GM18873 (cell line): ENCODE data around the gene CIC.

ENCODE experiments used
- ATAC-seq: cut with Tn5 transposase; IDR thresholded peaks from one replicate; pipeline ENCODE4 v1.9.1; 2021; ENCODE audit warnings: mild to moderate bottlenecking, moderate library complexity, moderate number of reproducible peaks; ENCODE audit not compliant: unreplicated experiment, low FRiP score

The CIC gene

DNA sequence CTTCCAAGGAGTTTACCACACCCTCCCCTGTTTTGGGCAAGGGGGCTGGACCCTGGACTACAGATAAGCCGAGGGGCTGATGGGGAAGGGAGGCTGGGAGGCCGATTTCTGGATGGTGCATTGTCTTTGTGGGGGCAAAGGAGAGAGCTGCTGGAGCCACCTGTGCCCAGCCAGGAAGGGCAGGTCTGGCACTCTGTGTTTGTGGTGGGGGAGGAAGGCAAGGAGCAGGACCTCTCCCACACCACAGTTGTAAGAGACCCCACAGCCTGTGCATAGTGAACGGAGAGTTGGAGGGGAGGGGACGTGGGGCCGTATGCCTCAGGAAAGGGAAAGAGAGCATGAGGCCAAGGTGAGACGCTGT is 16.9 kb downstream of the CIC start:
- no peak for ATAC-seq

DNA sequence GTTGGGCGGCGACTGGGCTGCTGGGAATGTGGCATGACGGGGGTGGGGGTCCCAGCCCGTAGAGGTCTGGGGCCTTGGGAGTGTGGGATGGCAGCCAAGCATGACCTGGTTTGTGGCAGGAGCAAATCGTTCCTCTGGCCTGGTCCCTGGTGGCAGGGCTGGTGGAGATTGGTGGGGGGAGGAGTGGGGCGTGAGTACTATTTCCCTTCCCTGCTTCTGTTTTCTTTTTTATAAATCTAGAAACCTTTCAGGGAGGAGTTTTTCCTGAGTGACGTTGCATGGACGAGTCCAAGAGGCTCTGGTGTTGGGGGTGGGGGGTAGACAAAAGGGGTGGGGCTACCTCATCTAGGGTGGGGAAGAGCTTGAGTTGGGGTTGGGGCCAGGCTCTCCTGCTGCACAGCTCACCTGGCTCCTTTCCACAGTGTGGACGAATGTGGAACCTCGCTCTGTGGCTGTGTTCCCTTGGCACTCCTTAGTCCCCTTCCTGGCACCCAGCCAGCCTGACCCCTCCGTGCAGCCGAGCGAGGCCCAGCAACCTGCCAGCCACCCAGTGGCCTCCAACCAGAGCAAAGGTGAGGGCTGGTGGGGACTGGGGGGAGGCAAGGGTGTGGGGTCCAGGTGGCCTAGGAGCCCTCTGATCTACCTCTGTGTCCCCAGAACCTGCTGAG is 17.4 kb downstream of the CIC start:
- no peak for ATAC-seq

DNA sequence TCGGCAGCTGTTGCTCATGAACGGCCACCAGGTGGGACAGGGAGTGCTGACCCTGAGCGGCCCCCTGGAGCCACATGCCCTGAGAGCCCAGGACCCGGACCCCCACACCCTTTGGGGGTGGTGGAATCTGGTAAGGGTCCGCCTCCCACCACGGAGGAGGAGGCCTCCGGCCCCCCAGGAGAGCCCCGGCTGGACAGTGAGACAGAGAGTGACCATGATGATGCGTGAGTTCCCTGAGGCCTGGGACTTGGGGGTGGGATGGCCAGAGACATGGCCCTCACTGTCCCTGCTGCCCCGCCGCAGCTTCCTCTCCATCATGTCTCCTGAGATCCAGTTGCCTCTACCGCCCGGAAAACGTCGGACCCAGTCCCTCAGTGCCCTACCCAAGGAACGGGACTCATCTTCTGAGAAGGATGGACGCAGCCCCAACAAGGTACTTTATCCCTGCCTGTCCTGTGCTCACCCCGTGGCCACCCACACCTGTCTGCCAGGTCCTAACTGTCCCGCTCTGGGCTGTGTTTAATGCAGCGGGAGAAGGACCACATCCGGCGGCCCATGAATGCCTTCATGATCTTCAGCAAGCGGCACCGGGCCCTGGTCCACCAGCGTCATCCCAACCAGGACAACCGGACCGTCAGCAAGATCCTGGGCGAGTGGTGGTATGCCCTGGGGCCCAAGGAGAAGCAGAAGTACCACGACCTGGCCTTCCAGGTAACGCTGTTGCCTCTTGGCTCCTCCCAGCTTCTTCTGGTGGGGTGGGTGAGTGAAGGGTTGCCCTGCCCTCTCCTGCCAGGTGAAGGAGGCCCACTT is 18.2 kb downstream of the CIC start:
- no peak for ATAC-seq

DNA sequence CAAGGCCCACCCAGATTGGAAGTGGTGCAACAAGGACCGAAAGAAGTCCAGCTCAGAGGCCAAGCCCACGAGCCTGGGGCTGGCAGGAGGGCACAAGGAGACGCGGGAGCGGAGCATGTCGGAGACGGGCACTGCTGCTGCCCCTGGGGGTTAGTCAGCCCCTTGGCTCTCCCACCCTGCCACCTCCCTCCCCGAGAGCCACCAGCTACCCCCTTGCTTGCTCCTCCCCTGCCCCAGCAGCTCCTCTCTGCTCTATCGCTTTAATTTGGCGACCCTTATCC is 18.7 kb downstream of the CIC start:
- no peak for ATAC-seq

DNA sequence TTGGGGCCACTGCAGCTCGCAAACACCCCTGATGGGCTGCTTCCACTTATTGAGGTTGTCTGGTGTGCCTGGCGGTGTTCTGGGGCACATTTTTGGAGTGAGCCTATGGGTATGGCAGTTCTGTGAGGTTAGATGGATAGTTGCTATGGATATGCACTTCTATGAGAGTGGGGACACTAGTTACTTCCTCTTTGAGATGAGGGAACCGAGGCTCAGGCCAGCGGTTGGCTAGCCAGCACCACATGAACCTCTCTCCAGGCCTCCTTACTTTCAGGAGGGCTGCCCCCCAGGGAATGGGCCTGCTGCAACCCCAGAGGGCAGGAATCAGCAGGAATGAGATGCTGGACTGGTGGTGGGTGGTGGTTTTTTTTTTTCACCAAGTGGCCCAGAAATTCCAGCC is 19.3 kb downstream of the CIC start:
- no peak for ATAC-seq

DNA sequence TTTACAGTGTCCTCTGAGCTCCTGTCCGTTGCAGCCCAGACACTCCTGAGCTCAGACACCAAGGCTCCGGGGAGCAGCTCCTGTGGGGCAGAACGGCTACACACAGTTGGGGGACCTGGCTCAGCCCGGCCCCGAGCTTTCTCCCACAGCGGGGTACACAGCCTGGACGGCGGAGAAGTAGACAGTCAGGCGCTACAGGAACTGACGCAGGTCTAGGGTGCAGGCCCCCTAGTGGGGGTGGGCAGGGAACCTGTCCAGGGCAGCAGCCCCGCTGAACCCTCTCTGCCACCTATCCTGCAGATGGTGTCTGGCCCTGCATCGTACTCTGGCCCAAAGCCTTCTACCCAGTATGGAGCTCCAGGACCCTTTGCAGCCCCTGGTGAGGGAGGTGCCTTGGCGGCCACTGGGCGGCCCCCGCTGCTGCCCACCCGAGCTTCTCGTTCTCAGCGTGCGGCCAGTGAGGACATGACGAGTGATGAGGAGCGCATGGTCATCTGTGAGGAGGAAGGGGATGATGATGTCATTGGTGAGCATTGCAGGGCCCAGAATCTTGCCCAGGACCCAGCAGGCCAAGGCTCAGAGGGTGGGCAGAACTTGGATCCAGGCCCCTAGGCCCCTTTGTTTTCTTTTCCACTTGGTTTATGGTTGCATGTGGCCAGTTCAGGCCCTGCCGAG is 20.0 kb downstream of the CIC start:
- no peak for ATAC-seq

DNA sequence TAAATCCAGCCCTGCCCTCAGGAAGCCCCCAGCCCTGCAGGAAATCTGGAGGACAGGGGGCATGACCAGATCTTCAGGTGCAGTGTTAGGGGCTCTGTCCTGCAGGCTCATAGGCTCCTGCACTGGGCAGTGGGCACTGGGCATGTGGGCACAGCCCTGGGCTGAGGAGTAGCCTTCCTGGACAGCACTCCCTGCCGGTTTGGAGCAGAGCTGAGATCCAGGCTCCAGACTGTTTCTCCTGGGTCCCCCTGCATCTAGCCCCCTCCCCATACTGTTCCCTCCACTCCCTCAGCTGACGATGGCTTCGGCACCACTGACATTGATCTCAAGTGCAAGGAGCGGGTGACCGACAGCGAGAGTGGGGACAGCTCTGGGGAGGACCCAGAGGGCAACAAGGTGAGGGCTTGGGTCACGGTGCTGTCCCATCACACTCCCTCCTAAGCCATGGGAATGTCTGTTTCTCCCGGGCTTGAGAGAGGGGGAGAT is 20.5 kb downstream of the CIC start:
- ATAC-seq, result no peak

DNA sequence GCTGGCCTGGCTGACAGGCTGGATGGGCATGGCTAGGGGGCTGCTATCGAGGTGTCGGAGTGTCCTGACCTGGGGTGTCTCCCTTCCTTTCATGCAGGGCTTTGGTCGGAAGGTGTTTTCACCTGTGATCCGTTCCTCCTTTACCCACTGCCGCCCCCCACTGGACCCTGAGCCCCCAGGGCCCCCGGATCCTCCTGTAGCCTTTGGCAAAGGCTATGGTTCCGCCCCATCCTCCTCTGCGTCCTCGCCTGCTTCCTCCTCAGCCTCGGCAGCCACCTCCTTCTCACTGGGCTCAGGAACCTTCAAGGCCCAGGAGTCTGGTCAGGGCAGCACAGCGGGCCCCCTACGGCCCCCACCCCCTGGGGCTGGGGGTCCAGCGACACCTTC is 21.1 kb downstream of the CIC start:
- ATAC-seq, result no peak

DNA sequence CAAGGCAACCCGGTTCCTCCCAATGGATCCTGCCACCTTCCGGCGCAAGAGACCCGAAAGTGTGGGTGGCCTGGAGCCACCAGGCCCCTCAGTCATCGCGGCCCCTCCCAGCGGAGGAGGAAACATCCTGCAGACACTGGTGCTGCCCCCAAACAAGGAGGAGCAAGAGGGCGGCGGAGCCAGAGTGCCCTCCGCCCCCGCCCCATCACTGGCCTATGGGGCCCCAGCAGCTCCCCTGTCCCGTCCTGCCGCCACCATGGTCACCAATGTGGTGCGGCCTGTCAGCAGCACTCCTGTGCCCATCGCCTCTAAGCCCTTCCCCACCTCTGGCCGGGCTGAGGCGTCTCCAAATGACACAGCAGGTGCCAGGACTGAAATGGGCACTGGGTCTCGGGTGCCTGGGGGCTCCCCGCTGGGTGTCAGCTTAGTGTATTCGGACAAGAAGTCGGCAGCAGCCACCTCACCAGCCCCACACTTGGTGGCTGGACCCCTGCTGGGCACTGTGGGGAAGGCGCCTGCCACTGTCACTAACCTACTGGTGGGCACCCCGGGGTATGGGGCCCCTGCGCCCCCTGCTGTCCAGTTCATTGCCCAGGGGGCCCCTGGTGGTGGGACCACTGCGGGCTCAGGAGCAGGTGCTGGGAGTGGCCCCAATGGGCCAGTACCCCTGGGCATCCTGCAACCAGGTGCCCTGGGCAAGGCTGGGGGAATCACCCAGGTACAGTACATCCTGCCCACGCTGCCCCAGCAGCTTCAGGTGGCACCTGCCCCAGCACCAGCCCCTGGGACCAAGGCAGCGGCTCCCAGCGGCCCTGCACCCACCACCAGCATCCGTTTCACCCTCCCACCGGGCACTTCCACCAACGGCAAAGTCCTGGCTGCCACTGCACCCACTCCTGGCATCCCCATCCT is 21.7 kb downstream of the CIC start:
- ATAC-seq, result no peak

DNA sequence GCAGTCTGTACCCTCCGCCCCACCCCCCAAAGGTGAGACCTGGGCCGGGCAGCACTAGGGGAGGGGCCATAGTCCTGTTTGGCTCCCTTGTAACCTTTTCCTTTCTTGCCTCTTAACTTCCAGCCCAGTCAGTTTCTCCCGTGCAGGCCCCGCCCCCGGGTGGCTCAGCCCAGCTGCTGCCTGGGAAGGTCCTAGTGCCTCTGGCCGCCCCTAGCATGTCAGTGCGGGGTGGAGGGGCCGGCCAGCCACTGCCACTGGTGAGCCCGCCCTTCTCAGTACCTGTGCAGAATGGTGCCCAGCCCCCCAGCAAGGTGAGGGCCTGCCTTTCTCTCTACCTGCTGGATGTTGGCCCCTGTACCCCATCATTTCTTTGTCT is 22.4 kb downstream of the CIC start:
- ATAC-seq, result no peak

DNA sequence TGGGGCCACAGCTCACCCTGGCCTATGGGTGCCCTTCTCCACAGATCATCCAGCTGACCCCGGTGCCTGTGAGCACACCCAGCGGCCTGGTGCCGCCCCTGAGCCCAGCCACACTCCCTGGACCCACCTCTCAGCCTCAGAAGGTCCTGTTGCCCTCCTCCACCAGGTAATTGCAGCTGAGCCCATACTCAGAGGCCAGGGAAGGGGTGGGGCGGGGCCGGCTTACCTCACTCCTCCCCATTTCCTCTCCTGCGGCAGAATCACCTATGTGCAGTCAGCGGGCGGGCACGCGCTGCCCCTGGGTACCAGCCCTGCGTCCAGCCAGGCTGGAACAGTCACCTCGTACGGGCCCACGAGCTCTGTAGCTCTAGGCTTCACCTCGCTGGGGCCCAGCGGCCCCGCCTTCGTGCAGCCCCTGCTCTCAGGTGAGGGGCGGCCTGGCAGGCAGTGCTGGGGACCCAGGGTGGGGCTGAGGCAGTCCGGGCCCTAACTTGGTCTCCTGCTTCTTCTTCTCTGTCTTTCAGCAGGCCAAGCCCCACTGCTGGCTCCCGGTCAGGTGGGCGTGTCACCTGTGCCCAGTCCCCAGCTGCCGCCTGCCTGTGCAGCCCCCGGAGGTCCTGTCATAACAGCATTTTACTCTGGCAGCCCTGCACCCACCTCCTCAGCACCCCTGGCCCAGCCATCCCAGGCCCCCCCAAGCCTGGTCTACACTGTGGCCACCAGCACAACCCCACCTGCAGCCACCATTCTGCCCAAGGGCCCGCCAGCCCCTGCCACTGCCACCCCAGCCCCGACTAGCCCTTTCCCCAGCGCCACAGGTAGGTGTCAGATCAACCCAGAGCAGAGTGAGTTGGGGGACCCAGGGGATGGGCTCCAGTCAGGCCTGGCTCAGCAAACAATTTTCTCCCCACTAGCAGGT is 23.2 kb downstream of the CIC start:
- ATAC-seq, result no peak

DNA sequence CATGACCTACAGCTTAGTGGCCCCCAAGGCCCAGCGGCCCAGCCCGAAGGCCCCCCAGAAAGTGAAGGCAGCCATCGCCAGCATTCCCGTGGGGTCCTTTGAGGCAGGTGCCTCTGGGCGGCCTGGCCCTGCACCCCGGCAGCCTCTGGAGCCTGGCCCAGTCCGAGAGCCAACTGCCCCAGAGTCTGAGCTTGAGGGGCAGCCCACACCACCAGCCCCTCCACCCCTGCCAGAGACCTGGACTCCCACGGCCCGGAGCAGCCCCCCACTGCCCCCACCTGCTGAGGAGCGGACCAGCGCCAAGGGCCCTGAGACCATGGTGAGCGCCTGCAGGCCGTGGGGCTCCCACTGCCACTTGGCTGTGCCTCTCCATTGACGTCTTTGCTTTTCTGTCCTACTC is 23.9 kb downstream of the CIC start:
- no peak for ATAC-seq

DNA sequence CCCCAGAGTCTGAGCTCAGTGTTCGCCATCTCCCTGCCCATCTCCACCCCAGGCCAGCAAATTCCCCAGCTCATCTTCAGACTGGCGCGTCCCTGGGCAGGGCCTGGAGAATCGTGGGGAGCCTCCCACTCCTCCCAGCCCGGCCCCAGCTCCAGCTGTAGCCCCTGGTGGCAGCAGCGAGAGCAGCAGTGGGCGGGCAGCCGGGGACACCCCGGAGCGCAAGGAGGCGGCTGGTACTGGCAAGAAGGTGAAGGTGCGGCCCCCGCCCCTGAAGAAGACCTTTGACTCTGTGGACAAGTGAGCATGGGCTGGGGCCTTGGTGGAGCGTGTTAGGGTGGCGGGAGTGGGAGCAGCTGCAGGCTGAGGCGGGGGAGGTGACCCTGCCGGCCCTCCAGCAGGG is 24.5 kb downstream of the CIC start:
- no peak for ATAC-seq

DNA sequence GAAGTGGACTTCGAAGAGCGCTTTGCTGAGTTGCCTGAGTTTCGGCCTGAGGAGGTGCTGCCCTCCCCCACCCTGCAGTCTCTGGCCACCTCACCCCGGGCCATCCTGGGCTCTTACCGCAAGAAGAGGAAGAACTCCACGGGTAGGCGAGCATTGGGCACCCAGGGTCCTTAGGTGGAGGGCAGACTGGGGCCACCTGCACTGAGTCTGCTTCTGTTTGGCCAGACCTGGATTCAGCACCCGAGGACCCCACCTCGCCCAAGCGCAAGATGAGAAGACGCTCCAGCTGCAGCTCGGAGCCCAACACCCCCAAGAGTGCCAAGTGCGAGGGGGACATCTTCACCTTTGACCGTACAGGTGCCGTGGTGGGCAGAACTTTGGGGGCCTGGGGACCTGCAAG is 24.9 kb downstream of the CIC start:
- no peak for ATAC-seq

DNA sequence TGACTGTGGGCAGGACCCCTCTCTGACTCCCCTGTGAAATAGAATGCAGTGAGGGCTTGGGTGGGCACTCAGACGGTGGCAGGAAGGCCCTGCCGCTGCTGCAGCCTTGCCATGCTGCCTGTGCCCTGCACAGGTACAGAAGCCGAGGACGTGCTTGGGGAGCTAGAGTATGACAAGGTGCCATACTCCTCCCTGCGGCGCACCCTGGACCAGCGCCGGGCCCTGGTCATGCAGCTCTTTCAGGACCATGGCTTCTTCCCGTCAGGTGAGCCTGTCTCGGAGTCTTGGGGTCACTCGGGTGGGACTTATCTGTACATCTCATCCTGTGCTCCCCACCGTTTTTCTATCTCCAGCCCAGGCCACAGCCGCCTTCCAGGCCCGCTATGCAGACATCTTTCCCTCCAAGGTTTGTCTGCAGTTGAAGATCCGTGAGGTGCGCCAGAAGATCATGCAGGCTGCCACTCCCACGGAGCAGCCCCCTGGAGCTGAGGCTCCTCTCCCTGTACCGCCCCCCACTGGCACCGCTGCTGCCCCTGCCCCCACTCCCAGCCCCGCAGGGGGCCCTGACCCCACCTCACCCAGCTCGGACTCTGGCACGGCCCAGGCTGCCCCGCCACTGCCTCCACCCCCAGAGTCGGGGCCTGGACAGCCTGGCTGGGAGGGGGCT is 25.6 kb downstream of the CIC start:
- no peak for ATAC-seq

DNA sequence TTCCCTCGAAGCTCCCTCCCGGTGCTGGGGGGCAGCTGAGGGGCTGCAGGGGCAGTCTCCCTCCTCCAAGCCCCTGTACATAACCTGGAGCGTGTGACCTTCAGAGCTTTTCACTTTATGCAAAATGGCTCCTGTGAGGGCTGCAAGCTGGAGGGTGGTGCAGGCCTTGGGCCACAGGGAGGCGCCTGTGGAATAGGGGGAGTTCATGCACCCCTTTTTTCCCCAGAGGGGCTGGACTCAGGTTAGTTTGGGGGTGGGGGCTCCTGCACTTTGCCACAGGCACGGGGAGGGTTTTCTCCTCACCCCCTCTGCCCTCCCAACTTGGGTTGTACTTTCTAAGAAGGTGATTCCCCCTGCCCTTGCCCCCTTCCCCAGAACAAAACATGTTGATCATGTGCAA is 26.3 kb downstream of the CIC start:
- no peak for ATAC-seq

DNA sequence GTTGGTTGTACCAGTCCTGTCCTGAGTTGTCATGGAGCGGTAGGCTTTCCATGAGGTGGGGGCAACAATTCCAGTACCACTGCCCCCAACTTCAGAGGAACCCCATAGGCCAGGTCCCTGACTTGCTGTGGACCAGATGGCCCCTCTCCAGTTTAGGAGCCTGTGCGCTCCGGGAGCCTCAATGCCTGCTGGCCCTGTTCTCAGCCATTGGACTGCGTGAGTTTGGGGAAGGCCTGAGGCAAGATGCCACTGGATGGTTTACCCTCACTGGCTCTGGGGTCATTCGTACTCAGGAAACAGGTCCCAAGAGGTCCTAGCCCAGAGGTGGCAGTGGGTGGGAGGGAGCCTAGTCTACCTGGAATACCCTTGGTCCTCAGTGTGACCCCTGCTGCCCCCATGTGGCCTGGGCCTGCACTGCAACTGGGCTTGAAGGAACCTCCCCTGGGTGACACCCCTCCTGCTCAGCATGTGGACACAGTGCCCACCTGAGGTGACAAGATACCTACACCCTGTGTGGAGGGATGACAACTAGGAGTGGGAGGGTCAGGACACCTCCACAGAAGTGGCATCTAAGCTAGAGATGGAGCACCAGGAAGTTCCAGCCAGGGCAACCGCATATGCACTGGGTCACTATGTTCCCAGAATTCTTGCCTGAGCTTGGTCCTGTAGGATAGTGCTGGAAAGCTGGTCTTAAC is 26.9 kb downstream of the CIC start:
- ATAC-seq, result no peak

DNA sequence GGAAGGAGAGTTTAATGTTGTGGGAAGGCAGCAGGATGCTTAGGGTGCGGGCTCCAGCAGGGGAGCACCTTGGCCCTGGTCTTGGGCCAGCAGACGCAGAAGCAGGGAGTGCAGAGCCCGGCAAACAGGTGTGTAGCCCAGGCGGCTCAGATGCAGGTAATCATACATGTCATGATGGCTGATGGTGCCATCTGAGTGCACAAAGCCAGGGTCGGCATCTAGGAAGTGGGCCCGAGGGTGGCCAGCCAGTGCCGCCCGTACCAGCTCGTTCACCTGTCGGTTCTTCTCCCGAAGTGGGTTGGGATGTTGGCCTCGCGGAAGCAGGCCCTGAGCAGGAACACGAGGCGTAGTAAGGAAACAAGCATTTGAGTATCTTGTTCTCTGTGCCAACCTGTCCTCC is 28.0 kb downstream of the CIC start:
- ATAC-seq, result no peak
